Omental fat pad (tissue), 4 donors: Measurements from ENCODE around the gene COQ8B. TPM values are rescaled to one million over a fixed set of nuclear protein-coding genes. Genes with fewer than 3 reads are reported as not detected.

Source experiments
- ATAC-seq: fragments of 150-250 bp; one replicate; pipeline ENCODE4 v1.9.1; 2016; ENCODE audit warnings: mild to moderate bottlenecking, moderate library complexity; ENCODE audit not compliant: low FRiP score
- DNase-seq: peaks from one replicate; pipeline ENCODE4 v3.0.0-alpha.2; 2019; ENCODE audit warnings: low spot score
- CTCF ChIP-seq, 3 donors: fragments of 450-650 bp; IDR thresholded peaks; one replicate each; pipeline ENCODE4 v1.5.1; 2016 to 2017; ENCODE audit warnings: antibody characterized with exemption in 3 of 3, mild to moderate bottlenecking in 3 of 3, moderate library complexity in 2 of 3
- total RNA-seq, 4 donors: library from RNA; depleted of rRNA; stranded (reverse); fragments of >200 nt; gene quantifications; one replicate each; pipeline ENCODE4 v1.1.0, GENCODE V29; 2016

Gene COQ8B
- total RNA-seq, 4 donors from 2014 or later = 22.1 to 38.8 (median 28.1) TPM

DNA sequence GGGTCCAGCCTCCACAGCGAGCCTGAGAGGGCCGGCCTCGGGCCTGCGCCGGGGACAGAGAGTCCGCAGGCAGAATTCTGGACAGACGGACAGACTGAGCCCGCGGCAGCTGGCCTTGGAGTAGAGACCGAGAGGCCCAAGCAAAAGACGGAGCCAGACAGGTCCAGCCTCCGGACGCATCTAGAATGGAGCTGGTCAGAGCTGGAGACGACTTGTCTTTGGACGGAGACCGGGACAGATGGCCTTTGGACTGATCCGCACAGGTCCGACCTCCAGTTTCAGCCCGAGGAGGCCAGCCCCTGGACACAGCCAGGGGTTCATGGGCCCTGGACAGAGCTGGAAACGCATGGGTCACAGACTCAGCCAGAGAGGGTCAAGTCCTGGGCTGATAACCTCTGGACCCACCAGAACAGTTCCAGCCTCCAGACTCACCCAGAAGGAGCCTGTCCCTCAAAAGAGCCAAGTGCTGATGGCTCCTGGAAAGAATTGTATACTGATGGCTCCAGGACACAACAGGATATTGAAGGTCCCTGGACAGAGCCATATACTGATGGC lies 716 bp upstream of the COQ8B start:
- DNase-seq (no peak), ATAC-seq (no peak)
- TF ChIP-seq CTCF (IDR thresholded peaks at IDR 0.05) = peak in 1 of 3 donors; percentile 2

- TF ChIP-seq CTCF (IDR thresholded peaks at IDR 0.05) = no peak
- DNase-seq (peak; percentile 85), ATAC-seq (peak; percentile 10)
Measured at GRCh38 chr19:40716031-40716481, 630 bp downstream of the COQ8B start.

DNA sequence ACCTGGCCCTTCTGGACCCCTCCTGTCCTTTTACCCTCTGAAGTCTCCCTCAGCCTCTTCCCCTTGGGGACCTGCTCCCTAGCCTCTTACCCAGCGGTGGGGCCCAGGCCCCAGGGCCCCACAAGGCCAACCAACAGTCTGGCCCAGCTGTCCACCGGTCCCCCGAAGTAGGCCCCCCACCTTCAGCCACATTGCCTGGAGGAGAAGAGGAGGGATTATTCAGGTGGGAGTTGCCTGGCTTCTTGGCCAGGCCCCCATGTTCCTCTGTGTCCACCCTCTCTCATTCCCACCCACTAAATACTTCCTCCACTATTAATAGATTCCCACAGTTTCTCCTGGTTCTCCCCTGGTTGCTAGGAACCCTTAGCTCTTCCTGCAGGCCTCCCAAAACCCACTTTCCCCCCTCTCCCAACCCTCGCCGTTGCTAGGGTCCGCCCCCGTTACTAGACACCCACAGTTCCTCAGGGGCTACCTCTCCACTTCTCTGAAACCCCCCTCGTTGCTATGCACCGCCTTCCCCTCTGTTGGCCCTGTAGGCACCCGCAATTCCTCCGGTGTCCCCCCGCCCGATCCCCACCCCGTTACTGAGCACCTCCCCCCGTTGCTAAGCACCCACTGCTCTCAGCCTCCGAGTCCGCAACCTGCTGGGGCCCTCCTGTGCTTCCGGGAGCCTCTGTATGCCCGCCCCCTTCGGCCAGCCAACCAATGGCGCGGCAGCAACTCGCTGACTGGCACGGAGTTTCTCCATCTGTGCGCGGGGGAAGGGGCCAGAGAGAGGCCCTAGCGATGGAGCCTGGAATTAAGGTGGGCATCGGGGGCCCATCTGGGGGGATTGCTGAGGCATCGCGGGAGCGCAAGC lies 2.0 kb downstream of the COQ8B start:
- peak; percentile 88 for DNase-seq
- no peak for TF ChIP-seq CTCF (IDR thresholded peaks at IDR 0.05)

GRCh38 chr19:40713939-40714338 lies 2.7 kb downstream of the COQ8B start:
- no peak for ATAC-seq

More for the DNA sequence above, 2.0 kb downstream of the COQ8B start:
- ATAC-seq = peak; percentile 46

DNA sequence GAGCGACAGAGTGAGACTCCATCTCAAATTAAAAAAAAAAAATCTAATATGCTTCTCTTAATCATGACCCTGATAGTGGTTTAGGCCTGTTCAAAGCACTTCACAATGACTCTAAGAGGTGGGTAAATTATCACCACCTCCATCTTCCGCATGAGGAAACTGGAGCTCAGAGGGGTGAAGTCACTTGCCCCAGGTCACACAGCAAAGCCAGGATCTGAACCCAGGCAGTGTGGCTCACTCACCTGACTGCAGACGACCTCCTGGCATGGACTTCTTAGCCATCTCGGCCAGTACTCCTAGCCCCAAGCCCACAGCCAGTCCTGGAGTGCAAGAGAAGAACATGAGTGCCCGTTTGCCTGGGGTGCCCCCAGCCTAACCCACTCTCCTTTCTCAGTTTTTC lies 6.9 kb downstream of the COQ8B start:
- DNase-seq = no peak
- TF ChIP-seq CTCF (IDR thresholded peaks at IDR 0.05) = no peak
- no peak for ATAC-seq

More at GRCh38 chr19:40713939-40714338, 2.7 kb downstream of the COQ8B start:
- DNase-seq = no peak
- no peak for TF ChIP-seq CTCF (IDR thresholded peaks at IDR 0.05)

DNA sequence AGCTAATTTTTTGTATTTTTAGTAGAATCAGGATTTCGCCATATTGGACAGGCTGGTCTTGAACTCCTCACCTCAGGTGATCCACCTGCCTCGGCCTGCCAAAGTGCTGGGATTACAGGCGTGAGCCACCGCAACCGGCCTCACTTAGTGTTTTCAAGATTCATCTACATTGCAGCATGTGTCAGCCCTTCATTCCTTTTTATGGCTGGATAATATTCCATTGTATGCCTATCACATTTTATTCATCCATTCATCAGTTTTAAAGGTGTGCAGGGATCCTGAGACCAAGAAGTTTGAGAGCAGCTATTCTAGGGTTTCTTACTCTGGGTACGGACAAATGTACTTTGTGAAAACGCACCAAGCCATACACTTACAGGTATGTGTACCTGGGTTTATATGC lies 9.1 kb downstream of the COQ8B start:
- TF ChIP-seq CTCF (IDR thresholded peaks at IDR 0.05) = no peak
- no peak for ATAC-seq

More for the DNA sequence above, 9.1 kb downstream of the COQ8B start:
- no peak for DNase-seq
